HL-60 (cell line): ENCODE measurements around the gene SLC22A23.

Experiments used
- CTCF ChIP-seq: IDR thresholded peaks from one replicate; pipeline ENCODE4 v1.5.1; 2011; ENCODE audit warnings: low read length, control low read depth, inconsistent platforms; ENCODE audit not compliant: insufficient read depth
- GABPA ChIP-seq: IDR thresholded peaks from 2 replicates; pipeline ENCODE4 v1.6.1; 2012; ENCODE audit warnings: low read depth
- POLR2AphosphoS5 ChIP-seq: IDR thresholded peaks from 2 replicates; pipeline ENCODE4 v1.6.1; 2012; ENCODE audit warnings: low read depth
- REST ChIP-seq: IDR thresholded peaks from 2 replicates; pipeline ENCODE4 v1.6.1; 2012; ENCODE audit warnings: low read depth; ENCODE audit not compliant: insufficient replicate concordance
- SPI1 ChIP-seq: IDR thresholded peaks from 2 replicates; pipeline ENCODE4 v1.6.1; 2012; ENCODE audit warnings: low read depth, mild to moderate bottlenecking, borderline replicate concordance

- TF ChIP-seq REST (no peak), CTCF (no peak), POLR2AphosphoS5 (no peak), GABPA (no peak), SPI1 (no peak)
These were observed 151.0 kb downstream of the SLC22A23 start for GRCh38 chr6:3305831-3306230.
